SU-DHL-6 (cell line): ENCODE data around the gene INSIG1.

Experiments
- H2AFZ ChIP-seq: fragments of 200-600 bp; sonication (generic); 2 replicates; pipeline ENCODE4 v1.6.1; 2014; ENCODE audit warnings: low read depth, mild to moderate bottlenecking, moderate library complexity, mixed read lengths, antibody characterized with exemption, low read length; ENCODE audit not compliant: severe bottlenecking
- H3F3A ChIP-seq: fragments of 200-600 bp; shearing (Covaris generic); 2 replicates; pipeline ENCODE4 v1.6.0; 2016; ENCODE audit warnings: antibody characterized with exemption, mild to moderate bottlenecking; ENCODE audit not compliant: insufficient read depth
- H3K27ac ChIP-seq: fragments of 200-600 bp; sonication (generic); 2 replicates; pipeline ENCODE4 v1.5.1; 2016; ENCODE audit warnings: low read depth, mild to moderate bottlenecking, low read length, moderate library complexity, mixed read lengths
- H3K27me3 ChIP-seq: fragments of 200-600 bp; sonication (generic), shearing (Covaris generic); 2 replicates; pipeline ENCODE4 v1.6.0; 2014; ENCODE audit warnings: mild to moderate bottlenecking, low read length
- H3K36me3 ChIP-seq: fragments of 200-600 bp; sonication (generic); 2 replicates; pipeline ENCODE4 v1.6.1; 2014; ENCODE audit warnings: mild to moderate bottlenecking, low read length, mixed read lengths
- H3K4me2 ChIP-seq: fragments of 300-600, 200-600 bp; shearing (Covaris generic), sonication (generic); 2 replicates; pipeline ENCODE4 v1.6.0; 2014; ENCODE audit warnings: low read length, low read depth, mild to moderate bottlenecking; ENCODE audit not compliant: poor library complexity, severe bottlenecking
- H3K4me3 ChIP-seq: fragments of 200-600 bp; sonication (generic); 2 replicates; pipeline ENCODE4 v1.5.1; 2014; ENCODE audit warnings: antibody characterized with exemption, low read length, mild to moderate bottlenecking, mixed read lengths; ENCODE audit not compliant: insufficient read depth, poor library complexity, severe bottlenecking
- H3K79me2 ChIP-seq: fragments of 200-600 bp; sonication (generic); 2 replicates; pipeline ENCODE4 v1.6.1; 2014; ENCODE audit warnings: mild to moderate bottlenecking, low read length, moderate library complexity; ENCODE audit not compliant: insufficient read depth
- H3K9ac ChIP-seq: fragments of 200-600 bp; sonication (generic); 2 replicates; pipeline ENCODE4 v1.7.0; 2014; ENCODE audit warnings: mild to moderate bottlenecking, low read length
- H3K9me2 ChIP-seq: fragments of 200-600 bp; sonication (generic); replicated peaks from 2 replicates; pipeline ENCODE4 v1.6.1; 2014; ENCODE audit warnings: low read length; ENCODE audit not compliant: insufficient read depth
- H3K9me3 ChIP-seq: fragments of 200-600 bp; sonication (generic); 2 replicates; pipeline ENCODE4 v1.6.1; 2014; ENCODE audit warnings: low read length, mixed read lengths; ENCODE audit not compliant: insufficient read depth
- H4K20me1 ChIP-seq: fragments of 200-600 bp; sonication (generic); 2 replicates; pipeline ENCODE4 v1.6.1; 2014; ENCODE audit warnings: low read depth, mild to moderate bottlenecking, antibody characterized with exemption, low read length, moderate library complexity, mixed read lengths
- CTCF ChIP-seq: fragments of 200-600 bp; sonication (generic); IDR thresholded peaks from one replicate; pipeline ENCODE4 v1.5.1; 2017; ENCODE audit warnings: antibody characterized with exemption, mild to moderate bottlenecking, low read length, moderate library complexity; ENCODE audit not compliant: insufficient read depth, poor library complexity, severe bottlenecking
- EZH2phosphoT487 ChIP-seq: fragments of 200-600 bp; sonication (generic), shearing (Covaris generic); conservative IDR thresholded peaks from 2 replicates; pipeline ENCODE4 v1.6.1; 2018; ENCODE audit warnings: mild to moderate bottlenecking, antibody characterized with exemption, low read length, moderate library complexity, mixed read lengths

Gene INSIG1

GRCh38 chr7:155277385-155277994 is 20.2 kb upstream of the INSIG1 start:
- TF ChIP-seq EZH2phosphoT487: no peak
- TF ChIP-seq CTCF: no peak
- Histone ChIP-seq H2AFZ (no peak overlapping the region), H3K9me3 (no peaks in the 10 kb centered on the region), H3K27me3 (no peaks in the 10 kb centered on the region), H3K9ac (no peak overlapping the region), H3K4me3 (no peak overlapping the region), H3F3A (no peaks in the 10 kb centered on the region), H3K4me2 (no peak overlapping the region), H3K27ac (no peak overlapping the region), H3K79me2 (no peaks in the 10 kb centered on the region), H3K36me3 (no peaks in the 10 kb centered on the region), H4K20me1 (no peaks in the 10 kb centered on the region), H3K9me2 (no peaks in the 10 kb centered on the region)

- H3F3A ChIP-seq: no peaks in the 10 kb centered on the region
- no peaks in the 10 kb centered on the region for H3K9me2 ChIP-seq
- H3K9ac ChIP-seq: no peak overlapping the region
- H3K36me3 ChIP-seq: no peaks in the 10 kb centered on the region
- H3K4me3 ChIP-seq: no peak overlapping the region
- TF ChIP-seq CTCF (no peak), EZH2phosphoT487 (no peak)
- no peak overlapping the region for H3K27ac ChIP-seq
- H3K27me3 ChIP-seq: no peaks in the 10 kb centered on the region
- H3K4me2 ChIP-seq: no peak overlapping the region
- H4K20me1 ChIP-seq: no peaks in the 10 kb centered on the region
- no peak overlapping the region for H2AFZ ChIP-seq
- no peaks in the 10 kb centered on the region for H3K9me3 ChIP-seq
- no peaks in the 10 kb centered on the region for H3K79me2 ChIP-seq
Observed at GRCh38 chr7:155278921-155279320, 18.8 kb upstream of the INSIG1 start.

GRCh38 chr7:155279787-155280445 is 17.8 kb upstream of the INSIG1 start:
- Histone ChIP-seq H3K9me2 (no peaks in the 10 kb centered on the region), H3K27me3 (no peaks in the 10 kb centered on the region), H3K4me3 (no peak overlapping the region), H3F3A (no peaks in the 10 kb centered on the region), H3K9ac (no peak overlapping the region), H2AFZ (no peak overlapping the region), H3K9me3 (no peaks in the 10 kb centered on the region), H3K36me3 (no peaks in the 10 kb centered on the region), H3K79me2 (no peaks in the 10 kb centered on the region), H4K20me1 (no peaks in the 10 kb centered on the region), H3K27ac (no peak overlapping the region), H3K4me2 (no peak overlapping the region)
- TF ChIP-seq EZH2phosphoT487 (no peak), CTCF (no peak)
